GM19468 (cell line): ENCODE data around the gene OR8I2.
"Not testable (repeated sequence)": the region's sequence is repeated elsewhere in the genome, so short reads cannot be mapped to it uniquely, and the experiment has no call there.

Experiments used
- ATAC-seq: cut with Tn5 transposase; IDR thresholded peaks from one replicate; pipeline ENCODE4 v1.9.1; 2021; ENCODE audit warnings: mild to moderate bottlenecking, moderate library complexity, moderate number of reproducible peaks; ENCODE audit not compliant: unreplicated experiment; ENCODE audit errors: extremely low read depth

The OR8I2 gene

DNA sequence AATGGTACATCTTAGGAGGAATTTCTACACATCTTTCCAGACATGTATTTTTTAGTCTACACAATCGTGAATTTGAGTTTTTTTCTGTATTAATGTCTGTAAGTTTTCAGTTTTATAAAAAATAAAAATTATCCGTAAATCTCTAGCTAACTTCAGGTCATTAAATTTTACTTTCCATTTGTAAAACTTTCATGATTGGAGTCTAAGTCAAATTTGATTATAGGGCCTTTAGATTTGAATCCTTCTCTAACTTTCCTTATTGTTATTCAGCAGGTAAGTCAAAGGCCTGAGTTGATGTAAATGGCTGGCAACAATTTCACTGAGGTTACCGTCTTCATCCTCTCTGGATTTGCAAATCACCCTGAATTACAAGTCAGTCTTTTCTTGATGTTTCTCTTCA is at the start of gene OR8I2:
TSS of gene OR8I2 (plus strand) at position 301 of the 400 bp plus-strand sequence. CDS start at position 301, 0 bp downstream.
- no peak for ATAC-seq

DNA sequence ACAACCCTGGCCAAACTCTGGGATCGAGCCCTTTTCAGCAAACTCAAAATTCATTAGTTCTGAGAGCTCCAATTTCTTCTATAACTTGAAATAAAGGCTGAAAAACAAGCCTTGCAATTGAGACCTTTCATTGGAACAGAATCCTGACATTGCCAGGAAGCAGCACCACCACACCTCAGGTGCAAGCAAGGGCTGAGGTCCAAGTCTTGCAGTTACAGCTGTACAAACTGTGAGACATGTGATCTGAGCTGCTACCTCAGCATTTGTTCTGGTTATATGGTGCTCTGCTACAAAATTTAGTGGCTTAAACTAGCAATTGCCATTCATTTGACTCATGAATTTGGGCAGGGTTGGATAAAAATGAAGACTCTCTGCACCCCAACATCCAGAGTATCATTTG is 47.6 kb upstream of the OR8I2 start:
- no peak for ATAC-seq

DNA sequence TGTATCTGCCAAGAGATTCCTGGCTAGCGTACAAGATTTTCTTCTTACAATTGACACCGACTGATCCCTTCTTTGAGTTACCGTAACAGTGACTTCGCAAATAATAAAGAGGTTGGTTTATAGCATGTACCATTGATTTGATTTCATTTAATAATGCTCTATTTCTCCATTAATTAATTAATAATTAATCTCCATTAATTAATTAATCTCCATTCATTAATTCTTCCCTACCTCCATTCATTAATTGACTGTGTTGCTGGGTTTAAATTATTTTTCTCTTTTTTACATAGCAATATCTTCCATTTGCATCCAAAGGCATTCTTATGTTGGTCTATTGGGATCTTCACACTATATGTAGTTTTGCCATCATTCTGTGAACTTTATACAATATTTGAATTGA is 44.6 kb upstream of the OR8I2 start:
- no peak for ATAC-seq

DNA sequence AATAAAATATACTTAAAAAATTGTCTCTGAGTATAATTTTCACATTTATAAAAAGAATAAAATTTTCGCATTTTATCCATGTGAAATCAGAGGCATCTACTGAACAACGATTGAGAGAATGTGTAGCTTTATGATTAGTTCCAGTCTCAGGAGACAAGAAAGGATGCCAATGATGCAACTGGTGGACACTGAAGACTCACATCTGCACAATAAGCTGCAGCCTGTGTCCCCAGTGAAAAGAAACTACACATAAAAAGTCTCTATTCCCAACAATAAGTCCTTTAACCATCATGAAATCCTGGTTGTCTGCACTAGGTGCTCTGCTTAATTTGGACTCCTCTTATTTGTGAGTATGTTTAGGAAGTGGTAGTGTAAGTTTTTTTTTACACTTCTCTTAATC is 43.6 kb upstream of the OR8I2 start:
- no peak for ATAC-seq

DNA sequence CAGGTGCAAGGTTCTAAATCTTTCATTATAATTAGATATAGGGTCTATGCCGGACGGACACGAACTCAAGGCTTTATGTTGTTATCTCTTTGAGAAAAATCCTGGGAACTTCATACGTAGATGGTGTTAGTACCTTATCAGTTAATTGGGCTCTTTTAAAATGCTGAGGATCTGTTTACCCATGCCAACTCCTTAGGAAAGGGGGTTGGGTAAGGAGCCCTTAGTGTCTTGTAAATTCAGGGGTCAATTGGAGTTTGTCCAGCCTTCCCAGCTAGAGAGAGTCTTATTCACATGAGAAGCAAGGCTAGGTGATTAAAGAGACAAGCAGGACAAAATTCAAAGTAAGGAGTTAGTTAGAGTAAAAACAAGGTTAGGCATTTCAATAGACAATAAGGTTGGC is 36.7 kb upstream of the OR8I2 start:
- not testable (repeated sequence) for ATAC-seq

DNA sequence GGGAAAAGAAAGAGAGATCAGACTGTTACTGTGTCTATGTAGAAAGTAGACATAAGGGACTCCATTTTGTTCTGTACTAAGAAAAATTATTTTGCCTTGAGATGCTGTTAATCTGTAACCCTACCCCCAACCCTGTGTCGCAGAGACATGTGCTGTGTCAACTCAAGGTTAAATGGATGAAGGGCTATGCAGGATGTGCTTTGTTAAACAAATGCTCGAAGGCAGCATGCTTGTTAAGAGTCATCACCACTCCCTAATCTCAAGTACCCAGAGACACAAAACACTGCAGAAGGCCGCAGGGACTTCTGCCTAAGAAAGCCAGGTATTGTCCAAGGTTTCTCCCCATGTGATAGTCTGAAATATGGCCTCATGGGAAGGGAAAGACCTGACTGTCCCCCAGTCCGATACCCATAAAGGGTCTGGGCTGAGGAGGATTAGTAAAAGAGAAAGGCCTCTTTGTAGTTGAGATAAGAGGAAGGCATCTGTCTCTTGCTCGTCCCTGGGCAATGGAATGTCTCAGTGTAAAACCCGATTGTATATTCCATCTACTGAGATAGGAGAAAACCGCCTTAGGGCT is 35.4 kb upstream of the OR8I2 start:
- ATAC-seq: not testable (repeated sequence)

DNA sequence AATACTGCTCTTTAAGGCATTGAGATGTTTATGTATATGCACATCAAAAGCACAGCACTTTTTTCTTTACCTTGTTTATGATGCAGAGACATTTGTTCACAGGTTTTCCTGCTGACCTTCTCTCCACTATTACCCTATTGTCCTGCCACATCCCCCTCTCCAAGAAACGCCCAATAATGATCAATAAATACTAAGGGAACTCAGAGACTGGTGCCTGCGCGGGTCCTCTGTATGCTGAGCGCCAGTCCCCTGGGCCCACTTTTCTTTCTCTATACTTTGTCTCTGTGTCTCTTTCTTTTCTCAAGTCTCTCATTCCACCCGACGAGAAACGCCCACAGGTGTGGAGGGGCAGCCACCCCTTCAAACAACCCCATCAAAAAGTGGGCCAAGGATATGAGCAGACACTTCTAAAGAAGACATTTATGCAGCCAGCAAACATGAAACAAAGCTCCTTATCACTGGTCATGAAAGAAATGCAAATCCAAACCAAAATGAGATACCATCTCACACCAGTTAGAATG is 34.8 kb upstream of the OR8I2 start:
- ATAC-seq: not testable (repeated sequence)

DNA sequence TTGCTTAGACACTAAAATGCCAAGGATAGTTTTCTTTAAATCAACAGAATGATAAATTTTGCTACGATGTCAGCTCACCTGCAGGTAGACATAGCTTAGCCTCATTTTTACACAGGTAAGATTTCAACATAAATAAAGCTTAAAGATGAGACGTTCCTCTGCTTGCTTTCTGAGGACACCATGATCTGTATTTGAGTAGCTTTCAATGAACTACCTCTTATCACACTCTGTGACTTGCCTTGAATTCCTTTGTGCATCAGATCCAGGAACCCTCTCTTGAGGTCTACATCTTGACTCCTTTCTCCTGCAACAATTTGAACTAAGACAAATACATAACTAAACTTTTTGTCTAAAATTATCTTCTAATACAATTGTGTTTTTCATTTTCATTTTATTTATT is 26.1 kb upstream of the OR8I2 start:
- no peak for ATAC-seq

DNA sequence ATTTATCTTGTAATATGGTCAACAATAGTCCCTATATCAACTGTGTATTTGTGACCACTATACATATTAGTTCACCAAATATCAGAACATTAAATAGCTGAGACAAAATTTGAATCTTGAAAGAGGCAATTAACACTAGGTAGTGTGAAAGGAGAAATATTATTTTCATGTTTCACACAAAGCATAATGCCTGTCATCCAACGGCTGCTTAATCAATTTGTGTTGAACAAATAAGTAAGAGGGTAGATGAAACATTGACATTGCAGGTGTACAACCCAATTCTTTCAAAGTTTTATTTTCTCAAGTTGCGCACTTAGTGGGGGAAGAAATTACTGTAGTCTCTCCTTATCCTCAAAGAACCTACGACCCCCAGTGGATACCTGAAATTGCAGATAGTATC is 3.4 kb upstream of the OR8I2 start:
- ATAC-seq: no peak

DNA sequence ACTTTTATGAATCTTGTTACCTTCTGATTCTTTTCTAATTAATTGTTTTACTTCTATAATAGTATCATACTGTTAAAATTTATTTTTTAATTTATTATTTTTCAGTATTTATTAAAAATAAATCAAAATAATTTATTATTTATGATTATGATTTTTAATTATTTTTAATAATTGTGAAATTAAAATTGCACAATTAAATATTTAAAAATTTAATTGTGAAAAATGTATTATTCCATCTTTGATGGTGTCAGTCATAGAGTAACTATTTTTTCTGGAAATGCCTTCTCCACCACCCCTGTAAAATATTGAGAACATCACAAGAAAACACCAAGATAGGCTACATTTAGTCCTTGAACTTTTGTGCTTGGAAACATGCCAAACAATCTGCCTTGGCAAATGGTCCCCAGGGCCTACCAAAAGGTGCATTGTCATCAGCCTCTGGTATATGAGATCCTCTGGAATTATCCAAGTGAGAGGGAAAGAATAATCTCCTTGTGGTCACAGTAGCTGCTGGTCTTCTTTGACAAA is 10.2 kb downstream of the OR8I2 start, which contains the start of gene OR8H2:
TSS of gene OR8H2 (plus strand) at position 478 of the 528 bp plus-strand sequence. CDS start 1,356 bp downstream, outside the sequence.
- no peak for ATAC-seq

DNA sequence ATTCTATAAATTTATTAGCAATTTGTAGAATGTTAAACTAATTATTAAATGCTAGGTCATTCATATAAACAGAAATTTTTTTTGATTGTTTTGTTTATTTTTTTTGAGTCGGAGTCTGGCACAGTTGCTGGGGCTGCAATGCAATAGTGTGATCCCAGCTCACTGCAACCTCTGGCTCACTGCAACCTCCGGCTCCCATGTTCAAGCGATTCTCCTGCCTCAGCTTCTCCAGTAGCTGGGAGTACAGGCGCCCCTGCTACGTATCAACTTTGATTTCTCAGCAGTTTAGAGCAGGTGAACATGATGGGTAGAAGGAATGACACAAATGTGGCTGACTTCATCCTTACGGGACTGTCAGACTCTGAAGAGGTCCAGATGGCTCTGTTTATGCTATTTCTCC is 29.0 kb downstream of the OR8I2 start, which contains the start of gene OR8H3:
TSS of gene OR8H3 (plus strand) at position 301 of the 400 bp plus-strand sequence. CDS start at position 301, 0 bp downstream.
- no peak for ATAC-seq

DNA sequence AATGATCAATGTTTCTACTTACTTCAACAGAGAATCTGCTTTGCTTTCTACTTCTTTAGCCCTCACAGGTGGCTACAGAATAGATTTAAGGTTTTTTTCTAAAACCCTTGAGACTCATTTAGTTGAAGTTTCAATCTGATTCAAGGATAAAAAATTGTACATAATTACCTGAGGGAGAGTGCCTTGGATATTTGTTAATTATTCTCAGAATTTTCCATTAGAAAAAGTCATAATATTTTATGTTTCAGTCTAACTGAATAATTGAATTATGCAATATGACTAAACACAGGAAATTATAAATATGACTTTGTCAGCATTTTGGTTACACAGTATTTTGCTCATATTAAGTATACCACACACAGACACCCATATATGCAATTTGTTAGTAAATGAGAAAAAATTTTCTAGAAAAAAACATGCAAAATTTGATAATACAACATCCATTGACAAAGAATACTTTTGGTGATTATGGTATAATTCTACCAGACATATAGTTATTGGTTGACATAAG is 47.1 kb downstream of the OR8I2 start, which contains the start of gene OR8J3:
TSS of gene OR8J3 (minus strand) at position 51 of the 511 bp plus-strand sequence. CDS start 2,483 bp downstream, outside the sequence.
- ATAC-seq: no peak

DNA sequence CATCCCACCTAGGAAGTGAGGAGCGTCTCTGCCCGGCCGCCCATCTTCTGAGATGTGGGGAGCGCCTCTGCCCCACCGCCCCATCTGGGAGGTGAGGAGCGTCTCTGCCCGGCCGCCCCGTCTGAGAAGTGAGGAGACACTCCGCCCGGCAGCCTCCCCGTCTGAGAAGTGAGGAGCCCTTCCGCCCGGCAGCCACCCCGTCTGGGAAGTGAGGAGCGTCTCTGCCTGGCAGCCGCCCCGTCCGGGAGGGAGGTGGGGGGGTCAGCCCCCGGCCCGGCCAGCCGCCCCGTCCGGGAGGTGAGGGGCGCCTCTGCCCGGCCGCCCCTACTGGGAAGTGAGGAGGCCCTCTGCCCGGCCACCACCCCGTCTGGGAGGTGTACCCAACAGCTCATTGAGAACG is 50.6 kb downstream of the OR8I2 start:
- ATAC-seq: not testable (repeated sequence)
